ENCODE measurements around the gene CREB5.

GRCh38 chr7:28724563-28724962 lies 312.2 kb downstream of the CREB5 start:
- TF ChIP-seq CEBPB (IDR thresholded peaks at IDR 0.05), result no peak
- no peak for TF ChIP-seq REST (IDR thresholded peaks at IDR 0.05; ENCODE audit: low read depth)
- no peak for TF ChIP-seq FOXM1 (IDR thresholded peaks at IDR 0.05; ENCODE audit: borderline replicate concordance, low read depth)
- no peak for TF ChIP-seq EGR1 (IDR thresholded peaks at IDR 0.05)
- no peak for TF ChIP-seq MAX (IDR thresholded peaks at IDR 0.05)
- TF ChIP-seq YY1 (IDR thresholded peaks at IDR 0.05; ENCODE audit: low read depth), result no peak
- TF ChIP-seq USF1 (IDR thresholded peaks at IDR 0.05), result no peak
- TF ChIP-seq TCF12 (IDR thresholded peaks at IDR 0.05; ENCODE audit: low read depth), result no peak
- no peak for TF ChIP-seq EP300 (IDR thresholded peaks at IDR 0.05; ENCODE audit: borderline replicate concordance)
- no peak for TF ChIP-seq CREB1 (IDR thresholded peaks at IDR 0.05; ENCODE audit: low read depth)
